MM.1S (cell line): ENCODE data around the gene HOXD4.

Source experiments
- DNase-seq: peaks from one replicate; pipeline ENCODE4 v3.0.0-alpha.2; 2015
- H2AFZ ChIP-seq: fragments of 300-600 bp; sonication (generic); 2 replicates; pipeline ENCODE4 v1.6.0; 2016; ENCODE audit warnings: antibody characterized with exemption, low read length
- H3F3A ChIP-seq: fragments of 300-600 bp; sonication (generic); 2 replicates; pipeline ENCODE4 v1.6.1; 2016; ENCODE audit warnings: mild to moderate bottlenecking, antibody characterized with exemption, low read length, moderate library complexity, mixed read lengths; ENCODE audit not compliant: insufficient read depth
- H3K27ac ChIP-seq: fragments of 300-600 bp; sonication (generic); 2 replicates; pipeline ENCODE4 v1.5.1; 2016; ENCODE audit warnings: mild to moderate bottlenecking, low read length
- H3K27me3 ChIP-seq: fragments of 300-600 bp; sonication (generic); replicated peaks from 2 replicates; pipeline ENCODE4 v1.6.0; 2016; ENCODE audit warnings: low read length; ENCODE audit not compliant: insufficient read depth
- H3K36me3 ChIP-seq: fragments of 300-600 bp; sonication (generic); replicated peaks from 2 replicates; pipeline ENCODE4 v1.6.1; 2016; ENCODE audit warnings: mild to moderate bottlenecking, low read length, mixed read lengths; ENCODE audit not compliant: insufficient read depth
- H3K4me1 ChIP-seq: fragments of 300-600 bp; sonication (generic); 2 replicates; pipeline ENCODE4 v1.6.1; 2016; ENCODE audit warnings: low read length, mixed read lengths
- H3K4me2 ChIP-seq: fragments of 300-600 bp; sonication (generic); 2 replicates; pipeline ENCODE4 v1.6.0; 2016; ENCODE audit warnings: low read depth, low read length
- H3K4me3 ChIP-seq: fragments of 300-600 bp; sonication (generic); 2 replicates; pipeline ENCODE4 v1.5.1; 2016; ENCODE audit warnings: low read length, mixed read lengths
- H3K79me2 ChIP-seq: fragments of 300-600 bp; sonication (generic); 2 replicates; pipeline ENCODE4 v1.6.1; 2016; ENCODE audit warnings: mixed run types, low read length, mixed read lengths
- H3K9ac ChIP-seq: fragments of 300-600 bp; sonication (generic); 2 replicates; pipeline ENCODE4 v1.6.1; 2016; ENCODE audit warnings: low read length, mixed read lengths
- H3K9me2 ChIP-seq: fragments of 300-600 bp; sonication (generic); replicated peaks from 2 replicates; pipeline ENCODE4 v1.6.1; 2016; ENCODE audit warnings: mild to moderate bottlenecking, low read length, mixed read lengths; ENCODE audit not compliant: insufficient read depth
- H3K9me3 ChIP-seq: fragments of 300-600 bp; sonication (generic); replicated peaks from 2 replicates; pipeline ENCODE4 v1.6.1; 2016; ENCODE audit warnings: mild to moderate bottlenecking, low read length, mixed read lengths; ENCODE audit not compliant: insufficient read depth
- H4K20me1 ChIP-seq: fragments of 300-600 bp; sonication (generic); 2 replicates; pipeline ENCODE4 v1.6.1; 2016; ENCODE audit warnings: mild to moderate bottlenecking, low read length, moderate library complexity, mixed read lengths; ENCODE audit not compliant: insufficient read depth
- EZH2 ChIP-seq: fragments of 300-600 bp; sonication (generic); optimal IDR thresholded peaks from 2 replicates; pipeline ENCODE3; 2017; ENCODE audit warnings: low read depth, mild to moderate bottlenecking, antibody characterized with exemption, low read length, mixed read lengths
- EZH2phosphoT487 ChIP-seq: fragments of 300-600 bp; sonication (generic); IDR thresholded peaks from 2 replicates; pipeline ENCODE4 v1.6.1; 2018; ENCODE audit warnings: antibody characterized with exemption, low read length
- TF ChIP-seq, protein P1 (sequence below): fragments of 300-600 bp; sonication (generic); IDR thresholded peaks from 2 replicates; pipeline ENCODE4 v1.5.1; 2016; ENCODE audit warnings: antibody characterized with exemption, low read length, mixed read lengths

HOXD4 gene

DNA sequence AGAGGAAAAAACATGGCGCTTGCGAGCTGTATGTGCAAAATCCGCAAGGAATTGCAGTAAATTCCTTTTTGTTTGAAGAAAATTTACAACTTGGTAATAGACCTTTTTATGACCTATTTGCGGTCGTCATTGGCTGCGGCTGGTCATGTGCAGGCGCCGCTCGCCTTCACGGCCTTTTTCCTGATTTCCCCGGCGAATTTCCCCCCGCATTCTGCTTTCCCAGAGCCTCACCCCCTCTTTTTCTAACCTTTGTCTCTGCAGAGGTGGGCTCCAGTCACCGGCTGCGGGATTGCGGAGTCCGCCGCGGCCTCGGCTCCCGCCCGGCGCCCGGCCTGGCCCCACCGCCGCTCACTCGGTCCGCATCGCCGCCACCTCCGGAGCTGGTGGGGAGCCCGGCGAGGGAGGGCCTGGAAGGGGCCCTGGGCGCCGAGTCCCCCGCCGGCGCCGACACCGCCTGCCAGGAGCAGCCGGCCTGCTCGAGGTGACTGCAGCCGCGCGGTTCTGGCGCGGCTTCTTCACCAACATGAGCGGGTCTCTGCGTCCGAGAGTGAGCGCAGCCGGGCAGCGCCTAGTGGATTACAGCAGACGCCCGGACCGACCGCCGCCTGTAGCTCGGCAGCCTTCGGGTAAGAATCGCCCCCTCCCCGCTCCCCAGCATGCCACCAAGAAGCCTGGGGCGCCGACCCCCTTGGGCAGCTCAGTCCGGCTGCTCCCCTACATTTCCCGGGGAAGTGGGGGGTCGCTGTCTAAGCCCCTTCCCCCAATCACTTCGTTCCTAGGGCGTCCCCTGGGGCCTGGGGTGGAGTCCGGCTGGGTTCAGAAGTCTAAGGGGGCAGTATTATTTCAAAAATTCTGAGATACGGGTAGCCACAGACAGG, 14.7 kb upstream of the HOXD4 start:
- H3K9ac ChIP-seq: no peak overlapping the region
- no peak overlapping the region for H2AFZ ChIP-seq
- H3K4me3 ChIP-seq: no peak overlapping the region
- H3K79me2 ChIP-seq: no peaks in the 10 kb centered on the region
- peak overlapping the region; percentile 21; the same call in 1 of the 2 replicates for H3K4me2 ChIP-seq
- peaks cover 11% of the 10 kb centered on the region; the same call in 1 of the 2 replicates for H3K27me3 ChIP-seq
- H4K20me1 ChIP-seq: no peaks in the 10 kb centered on the region
- no peaks in the 10 kb centered on the region for H3K9me2 ChIP-seq
- H3K27ac ChIP-seq: no peak overlapping the region
- no peak for DNase-seq
- no peaks in the 10 kb centered on the region for H3K9me3 ChIP-seq
- no peaks in the 10 kb centered on the region for H3K36me3 ChIP-seq
- TF ChIP-seq EZH2phosphoT487 (no peak), EZH2 (no peak)
- TF ChIP-seq, protein P1, sequence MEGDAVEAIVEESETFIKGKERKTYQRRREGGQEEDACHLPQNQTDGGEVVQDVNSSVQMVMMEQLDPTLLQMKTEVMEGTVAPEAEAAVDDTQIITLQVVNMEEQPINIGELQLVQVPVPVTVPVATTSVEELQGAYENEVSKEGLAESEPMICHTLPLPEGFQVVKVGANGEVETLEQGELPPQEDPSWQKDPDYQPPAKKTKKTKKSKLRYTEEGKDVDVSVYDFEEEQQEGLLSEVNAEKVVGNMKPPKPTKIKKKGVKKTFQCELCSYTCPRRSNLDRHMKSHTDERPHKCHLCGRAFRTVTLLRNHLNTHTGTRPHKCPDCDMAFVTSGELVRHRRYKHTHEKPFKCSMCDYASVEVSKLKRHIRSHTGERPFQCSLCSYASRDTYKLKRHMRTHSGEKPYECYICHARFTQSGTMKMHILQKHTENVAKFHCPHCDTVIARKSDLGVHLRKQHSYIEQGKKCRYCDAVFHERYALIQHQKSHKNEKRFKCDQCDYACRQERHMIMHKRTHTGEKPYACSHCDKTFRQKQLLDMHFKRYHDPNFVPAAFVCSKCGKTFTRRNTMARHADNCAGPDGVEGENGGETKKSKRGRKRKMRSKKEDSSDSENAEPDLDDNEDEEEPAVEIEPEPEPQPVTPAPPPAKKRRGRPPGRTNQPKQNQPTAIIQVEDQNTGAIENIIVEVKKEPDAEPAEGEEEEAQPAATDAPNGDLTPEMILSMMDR: no peak
- H3F3A ChIP-seq: no peaks in the 10 kb centered on the region
- peaks cover 13% of the 10 kb centered on the region for H3K4me1 ChIP-seq

DNA sequence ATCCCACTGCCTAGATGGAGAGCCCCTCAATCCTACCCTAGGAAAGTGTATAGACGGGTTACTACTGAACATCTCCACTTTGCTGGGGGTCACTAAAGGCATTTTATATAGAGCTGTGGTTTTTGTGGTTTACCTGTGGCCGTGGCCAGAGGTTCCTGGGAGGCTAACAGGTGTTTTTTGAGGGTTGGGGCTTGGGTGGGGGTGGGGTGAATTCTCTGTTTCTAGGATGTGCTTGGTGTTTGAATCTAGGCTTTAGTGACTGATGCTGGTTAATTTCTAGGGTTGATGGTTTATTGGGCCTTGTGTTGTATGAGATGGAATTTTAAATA, 14.1 kb upstream of the HOXD4 start:
- TF ChIP-seq EZH2phosphoT487 (no peak), EZH2 (no peak)
- TF ChIP-seq, protein P1: no peak
- Histone ChIP-seq H3K79me2 (no peaks in the 10 kb centered on the region), H3K4me1 (peaks cover 13% of the 10 kb centered on the region), H2AFZ (no peak overlapping the region), H4K20me1 (no peaks in the 10 kb centered on the region), H3K27me3 (peaks cover 9% of the 10 kb centered on the region; the same call in 1 of the 2 replicates), H3K4me2 (peak overlapping the region; percentile 21; the same call in 1 of the 2 replicates), H3K9ac (no peak overlapping the region), H3F3A (no peaks in the 10 kb centered on the region), H3K4me3 (no peak overlapping the region), H3K9me3 (no peaks in the 10 kb centered on the region), H3K9me2 (no peaks in the 10 kb centered on the region), H3K36me3 (no peaks in the 10 kb centered on the region), H3K27ac (no peak overlapping the region)
- peak; percentile 77 for DNase-seq

DNA sequence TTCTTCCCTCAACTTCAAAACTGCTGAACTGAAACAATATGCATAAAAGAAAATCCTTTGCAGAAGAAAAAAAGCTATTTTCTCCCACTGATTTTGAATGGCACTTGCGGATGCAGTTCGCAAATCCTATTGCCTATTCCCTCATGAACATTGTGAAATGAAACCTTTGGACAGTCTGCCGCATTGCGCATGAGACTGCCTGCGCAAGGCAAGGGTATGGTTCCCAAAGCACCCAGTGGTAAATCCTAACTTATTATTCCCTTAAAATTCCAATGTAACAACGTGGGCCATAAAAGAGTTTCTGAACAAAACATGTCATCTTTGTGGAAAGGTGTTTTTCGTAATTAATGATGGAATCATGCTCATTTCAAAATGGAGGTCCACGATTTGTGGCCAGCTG, 13.4 kb upstream of the HOXD4 start:
- no peak overlapping the region for H3K4me2 ChIP-seq
- no peak overlapping the region for H3K27ac ChIP-seq
- no peaks in the 10 kb centered on the region for H3K79me2 ChIP-seq
- H3K36me3 ChIP-seq: no peaks in the 10 kb centered on the region
- H3K27me3 ChIP-seq: peaks cover 7% of the 10 kb centered on the region; the same call in 1 of the 2 replicates
- no peaks in the 10 kb centered on the region for H4K20me1 ChIP-seq
- peaks cover 13% of the 10 kb centered on the region for H3K4me1 ChIP-seq
- H2AFZ ChIP-seq: no peak overlapping the region
- H3K9me3 ChIP-seq: no peaks in the 10 kb centered on the region
- H3K4me3 ChIP-seq: no peak overlapping the region
- no peaks in the 10 kb centered on the region for H3F3A ChIP-seq
- TF ChIP-seq EZH2: no peak
- no peak for TF ChIP-seq EZH2phosphoT487
- TF ChIP-seq, protein P1: no peak
- no peak overlapping the region for H3K9ac ChIP-seq
- DNase-seq: no peak
- no peaks in the 10 kb centered on the region for H3K9me2 ChIP-seq
